Limb (tissue), 2 donors: Measurements from ENCODE around the gene MAP3K3.
A peak's percentile ranks its signal among the peaks of the same experiment; 100 is the strongest.
"Not testable (repeated sequence)": the region's sequence is repeated elsewhere in the genome, so short reads cannot be mapped to it uniquely, and the experiment has no call there.

ENCODE experiments used
- DNase-seq, 2 donors: peaks; one replicate each; pipeline ENCODE4 v3.0.0-alpha.2; 2016; ENCODE audit errors: extremely low spot score in 2 of 2

Gene MAP3K3

GRCh38 chr17:63704836-63705235 lies 82.6 kb downstream of the MAP3K3 start:
- no peak for DNase-seq

DNA sequence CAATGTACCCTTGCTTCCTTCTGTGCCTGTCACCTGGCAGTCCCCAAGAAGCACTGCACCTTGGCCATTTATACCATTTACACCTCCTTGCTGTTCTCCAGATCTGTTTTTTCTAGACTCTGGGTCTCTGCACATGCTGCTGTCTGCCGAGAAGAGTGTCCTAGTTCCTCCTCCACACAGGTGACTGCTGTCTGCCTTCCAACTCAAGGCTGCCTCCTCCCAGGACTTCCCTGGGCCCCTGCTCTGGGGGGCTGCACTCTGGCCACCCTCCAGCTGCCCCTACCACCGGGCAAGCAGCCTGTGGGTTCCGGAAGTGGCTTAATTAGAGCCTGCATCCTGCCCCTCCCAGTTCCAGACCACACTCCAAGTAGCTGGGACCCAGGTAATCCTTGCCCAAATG lies 83.4 kb downstream of the MAP3K3 start:
- DNase-seq: no peak

GRCh38 chr17:63706336-63707082 lies 84.3 kb downstream of the MAP3K3 start:
- no peak for DNase-seq

DNA sequence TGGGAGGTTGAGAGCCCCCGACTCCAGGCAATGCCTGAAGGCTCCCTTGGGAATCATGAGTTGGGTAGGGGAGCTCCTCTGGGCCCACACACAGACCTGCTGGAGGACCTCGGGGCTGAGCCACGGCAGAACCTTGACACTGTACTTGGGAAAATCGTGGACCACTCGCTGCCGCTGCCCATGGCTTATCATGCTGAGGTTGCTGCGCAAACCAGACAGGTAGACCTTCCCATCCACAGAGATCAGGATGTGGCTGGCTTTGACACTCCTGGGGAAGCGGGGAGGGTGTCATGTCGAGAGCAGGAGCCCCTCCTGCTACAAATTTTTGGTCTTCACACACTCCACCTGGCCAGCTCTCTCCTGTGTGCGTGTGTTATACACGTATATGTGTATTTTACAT lies 84.9 kb downstream of the MAP3K3 start:
- no peak for DNase-seq

DNA sequence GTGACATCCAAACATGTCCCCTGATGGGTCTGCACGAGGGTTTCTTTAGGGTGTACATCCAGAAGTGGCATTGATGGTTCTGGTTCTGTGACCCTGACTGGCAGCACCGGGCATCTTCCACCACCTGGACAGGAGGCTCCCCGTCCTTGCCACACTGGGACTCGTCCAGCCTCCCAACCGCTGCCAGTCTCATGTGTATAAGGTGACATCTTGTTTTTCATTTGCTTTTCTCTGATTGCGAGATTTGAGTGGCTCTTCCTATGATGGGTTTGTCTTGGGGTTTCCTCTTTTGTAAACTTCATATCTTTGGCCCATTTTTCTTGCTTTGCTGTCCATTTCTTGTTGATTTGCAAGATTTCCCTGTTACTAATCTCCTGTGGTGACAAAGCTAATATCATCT lies 86.9 kb downstream of the MAP3K3 start:
- DNase-seq: no peak

GRCh38 chr17:63714550-63715277 lies 92.5 kb downstream of the MAP3K3 start:
- no peak for DNase-seq

- no peak for DNase-seq
These were observed 94.2 kb downstream of the MAP3K3 start for GRCh38 chr17:63716426-63716825.

DNA sequence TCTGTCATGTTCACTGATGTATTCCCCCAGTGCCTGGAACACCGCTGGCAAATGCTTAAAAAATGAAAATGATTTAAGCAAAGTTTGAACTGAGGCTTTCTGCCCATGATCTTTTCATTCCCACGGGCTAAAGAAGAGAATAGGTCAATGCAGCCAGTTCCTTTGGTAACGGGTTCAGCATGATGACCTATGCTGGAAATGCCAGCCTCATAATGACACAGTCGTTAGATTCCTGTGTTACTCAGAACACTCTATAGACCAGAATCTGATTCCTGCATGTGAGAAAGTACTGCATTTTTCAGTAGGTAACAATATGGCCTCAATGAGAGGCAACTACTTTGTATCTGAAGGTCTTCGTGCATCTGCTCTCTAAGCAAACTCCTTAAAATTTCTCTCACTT lies 96.8 kb downstream of the MAP3K3 start:
- DNase-seq: no peak

- not testable (repeated sequence) for DNase-seq
These were observed 98.0 kb downstream of the MAP3K3 start for GRCh38 chr17:63720194-63720593.

DNA sequence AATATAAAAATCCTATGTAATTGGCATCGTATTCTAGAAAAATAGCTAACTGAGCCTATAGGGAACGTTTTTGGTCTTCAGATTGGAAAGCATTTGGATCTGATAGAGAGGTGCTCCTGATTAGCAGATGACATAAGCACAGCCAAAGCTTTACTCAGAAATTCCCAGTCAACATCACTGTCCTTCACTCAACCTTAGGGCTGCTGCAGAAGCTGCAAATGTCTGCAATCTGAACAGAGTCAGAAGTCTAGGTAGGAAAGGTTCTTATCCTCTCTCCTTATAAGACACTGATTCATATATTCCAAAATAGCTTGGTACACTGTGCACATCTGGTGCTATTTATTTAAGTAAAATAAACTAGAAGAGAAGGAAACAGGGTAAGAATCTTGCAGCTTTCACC lies 100.2 kb downstream of the MAP3K3 start:
- no peak for DNase-seq

DNA sequence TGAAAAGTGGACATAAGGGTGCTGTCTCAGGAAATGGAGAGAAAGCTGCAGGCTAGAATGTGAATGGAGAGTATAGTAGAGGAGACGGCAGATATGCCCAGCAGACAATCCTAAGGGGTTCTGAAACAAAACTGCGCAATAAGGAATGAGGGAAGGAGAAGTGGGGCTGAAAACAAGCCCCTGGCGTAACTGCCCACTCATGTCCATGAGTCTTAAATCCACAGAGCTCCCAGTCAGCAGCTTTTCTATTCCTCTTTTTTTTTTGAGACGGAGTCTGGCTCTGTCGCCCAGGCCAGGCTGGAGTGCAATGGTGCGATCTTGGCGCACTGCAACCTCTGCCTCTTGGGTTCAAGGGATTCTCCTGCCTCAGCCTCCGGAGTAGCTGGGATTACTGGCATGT lies 113.5 kb downstream of the MAP3K3 start:
- no peak for DNase-seq

DNA sequence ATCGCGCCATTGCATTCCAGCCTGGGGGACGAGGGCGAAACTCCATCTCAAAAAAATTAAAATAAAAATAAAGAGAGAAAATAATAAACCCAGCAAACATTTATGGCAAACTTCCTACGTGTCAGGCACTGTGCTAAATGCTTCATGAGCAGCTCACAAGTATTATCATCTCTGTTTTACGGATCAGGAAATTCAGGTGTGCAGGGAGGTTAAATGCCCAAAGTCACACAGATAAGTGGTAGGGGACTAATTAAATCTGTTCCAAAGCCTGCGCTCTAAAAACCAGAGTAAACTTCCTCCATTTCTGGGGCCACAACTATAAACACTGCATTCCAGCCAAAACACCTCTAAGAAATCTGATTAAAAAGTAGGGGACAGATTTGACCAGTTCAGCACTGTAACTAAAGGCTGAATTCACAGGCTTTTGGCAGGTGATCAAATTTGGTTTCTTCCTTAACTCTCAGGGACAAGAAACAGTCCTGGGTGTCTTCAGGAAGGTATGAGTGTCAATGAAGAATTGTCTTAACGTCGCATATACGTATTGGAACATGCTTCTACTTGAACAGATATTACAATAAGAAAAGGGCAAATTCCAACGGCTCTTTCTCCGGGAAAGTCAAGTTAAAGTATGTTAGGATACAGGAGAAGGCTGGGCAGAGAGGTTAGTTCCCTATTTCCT lies 118.4 kb downstream of the MAP3K3 start:
- peak in 1 of 2 donors; percentile 8 for DNase-seq

DNA sequence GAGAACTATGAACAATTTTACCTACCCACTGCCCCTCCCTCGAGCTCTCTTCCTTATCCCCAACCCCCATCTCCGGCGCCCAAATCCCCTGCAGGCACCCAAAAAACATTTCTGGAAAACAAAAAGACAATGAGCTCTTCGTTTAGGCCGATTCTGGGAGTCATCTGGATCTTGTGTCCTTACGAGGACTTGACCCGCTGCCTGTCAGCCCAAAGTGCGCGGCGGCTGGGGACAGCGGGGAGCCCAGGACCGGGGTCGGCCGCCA lies 118.9 kb downstream of the MAP3K3 start:
- peak in 1 of 2 donors; percentile 14 for DNase-seq

- peak; percentile 98 for DNase-seq
These were observed 119.4 kb downstream of the MAP3K3 start, which contains the start of gene STRADA for GRCh38 chr17:63741408-63742173. TSS of gene STRADA (minus strand) at chr17:63741799. CDS start at chr17:63728369, 13,430 bp downstream.
